NCI-H1436 treated with DMSO at 0.1 percent for 48 hours (cell line): ENCODE data around the gene CD3D.
"Not testable (repeated sequence)": the region's sequence is repeated elsewhere in the genome, so short reads cannot be mapped to it uniquely, and the experiment has no call there.

Experiments used
- DNase-seq: peaks from one replicate; lab custom pipeline; 2025; lab: John Stamatoyannopoulos, UW

CD3D gene

GRCh38 chr11:118339281-118339961, 3.1 kb downstream of the CD3D start:
- DNase-seq = no peak

DNA sequence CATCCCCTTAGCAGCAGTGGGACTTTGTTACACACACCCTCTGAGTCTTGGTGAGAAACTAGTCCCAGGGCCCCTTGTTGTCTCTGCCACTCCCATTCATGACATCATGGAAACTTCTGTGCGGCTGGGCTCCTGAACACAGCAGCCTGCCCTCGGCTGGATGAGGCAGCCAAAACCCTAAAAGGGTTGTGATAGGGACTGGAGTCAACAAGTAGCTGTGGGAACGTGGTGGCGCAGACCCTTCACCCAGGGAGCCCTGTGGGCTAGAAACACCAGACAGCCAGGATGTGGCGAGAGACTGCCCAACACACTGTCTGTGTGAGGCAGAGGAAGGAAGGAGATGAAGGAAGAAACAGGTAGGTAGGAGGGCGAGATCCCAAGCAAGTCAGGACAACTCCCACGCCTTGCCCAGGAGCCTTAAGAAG, 3.9 kb downstream of the CD3D start:
- DNase-seq = no peak

DNA sequence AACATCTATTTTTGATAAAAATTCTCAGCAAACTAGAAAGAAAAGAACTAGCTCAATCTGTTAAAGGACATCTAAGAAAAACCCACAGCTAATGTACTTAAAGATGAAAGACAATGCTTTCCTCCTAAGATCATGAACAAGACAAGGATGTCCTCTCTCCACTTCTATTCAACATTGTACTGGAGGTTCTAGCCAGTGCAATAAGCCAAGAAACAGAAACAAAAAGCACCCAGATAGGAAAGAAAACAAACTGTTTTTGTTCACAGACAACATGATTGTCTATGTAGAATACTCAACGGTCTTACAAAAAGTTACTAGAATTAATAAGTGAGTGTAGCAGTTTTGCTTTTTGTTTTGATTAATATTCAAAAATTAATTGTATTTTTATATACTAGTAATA, 7.8 kb downstream of the CD3D start:
- DNase-seq = no peak

- DNase-seq = no peak
These were observed 13.8 kb downstream of the CD3D start for GRCh38 chr11:118328745-118329144.

DNA sequence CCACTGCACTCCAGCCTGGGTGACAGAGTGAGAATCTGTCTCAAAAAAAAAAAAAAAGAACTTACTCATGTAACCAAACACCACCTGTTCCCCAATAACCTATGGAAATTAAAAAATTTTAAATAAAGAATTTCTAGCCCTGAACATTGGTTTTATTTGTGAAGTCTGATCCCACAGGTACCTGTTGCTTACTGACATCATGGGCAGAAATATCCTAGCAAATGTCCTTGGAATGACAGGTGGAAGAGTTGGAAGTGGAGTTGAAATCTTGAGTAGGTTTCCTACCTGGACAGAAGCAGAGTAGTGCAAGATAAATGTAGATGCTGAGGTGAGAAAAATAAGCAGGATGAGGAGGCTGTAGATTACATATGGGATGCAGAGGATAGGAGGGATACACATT, 17.2 kb downstream of the CD3D start:
- DNase-seq = no peak

GRCh38 chr11:118322721-118323120, 19.8 kb downstream of the CD3D start:
- DNase-seq = no peak

DNA sequence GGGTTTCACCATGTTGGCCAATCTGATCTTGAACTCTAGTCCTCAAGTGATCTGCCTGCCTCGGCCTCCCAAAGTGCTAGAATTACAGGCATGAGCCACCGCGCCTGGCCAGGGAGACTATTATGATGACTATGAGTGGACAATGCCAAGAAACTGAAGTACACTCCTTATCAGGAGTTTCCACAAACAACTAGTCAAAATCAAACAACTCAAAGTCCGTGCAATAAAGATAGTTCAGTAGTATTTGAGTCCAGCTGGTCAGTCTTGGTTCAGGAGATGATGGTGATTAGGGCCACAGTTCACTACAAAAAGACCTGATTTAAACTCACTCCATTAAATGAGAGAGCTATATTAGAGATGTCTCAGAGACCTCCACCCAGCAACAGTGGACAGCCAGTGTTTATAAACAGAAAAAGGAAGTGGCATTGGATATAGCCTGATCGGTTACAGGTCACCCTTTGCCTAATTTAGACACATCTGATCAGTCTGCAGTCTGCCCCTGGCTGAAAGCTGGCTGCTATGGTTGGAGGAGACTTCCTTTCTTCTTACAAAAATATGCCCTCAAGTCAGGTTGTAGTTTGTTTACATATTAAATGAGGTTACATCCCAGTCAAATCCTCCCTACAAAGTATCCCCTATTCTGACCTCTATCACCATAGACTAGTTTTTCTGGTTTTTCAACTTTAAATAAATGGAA, 21.0 kb downstream of the CD3D start:
- DNase-seq = no peak

DNA sequence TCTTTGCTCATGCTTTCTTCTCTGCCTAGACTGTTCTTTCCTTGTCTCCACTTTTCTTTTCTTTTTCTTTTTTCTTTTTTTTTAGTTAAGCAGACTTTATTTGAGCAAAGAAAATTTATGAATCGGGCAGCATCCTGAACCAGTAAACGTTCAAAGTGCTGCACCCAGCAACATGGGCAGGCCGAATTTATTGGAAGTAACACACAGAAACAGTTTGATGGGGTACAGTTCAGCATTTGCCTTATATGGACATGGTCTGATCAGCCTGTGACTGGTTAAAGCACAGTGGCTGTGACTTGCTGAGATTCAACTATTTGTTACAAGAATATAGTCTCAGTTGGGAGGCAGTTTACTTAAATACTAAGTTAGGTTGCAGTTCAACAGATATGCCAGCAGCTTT, 22.0 kb downstream of the CD3D start:
- no peak for DNase-seq

DNA sequence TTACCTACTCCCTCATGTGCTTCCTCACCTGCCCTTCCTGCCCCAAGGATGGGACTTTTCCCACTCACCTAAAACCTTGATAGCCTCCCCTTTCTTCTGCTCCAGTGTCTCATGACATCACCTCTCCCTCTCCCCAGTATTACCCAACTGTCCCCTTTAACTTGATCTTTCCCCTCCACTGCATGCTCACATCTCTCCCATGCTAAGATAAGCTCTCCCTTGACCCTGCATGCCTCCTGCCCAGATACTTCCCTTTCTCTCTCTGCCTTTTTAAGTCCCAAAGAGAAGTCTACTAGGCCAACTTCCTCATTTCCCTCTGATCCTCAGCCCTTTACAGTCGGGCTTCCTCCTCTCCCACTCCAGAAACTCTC, 23.2 kb downstream of the CD3D start:
- no peak for DNase-seq

- no peak for DNase-seq
These were observed 23.7 kb downstream of the CD3D start for GRCh38 chr11:118318581-118319336.

DNA sequence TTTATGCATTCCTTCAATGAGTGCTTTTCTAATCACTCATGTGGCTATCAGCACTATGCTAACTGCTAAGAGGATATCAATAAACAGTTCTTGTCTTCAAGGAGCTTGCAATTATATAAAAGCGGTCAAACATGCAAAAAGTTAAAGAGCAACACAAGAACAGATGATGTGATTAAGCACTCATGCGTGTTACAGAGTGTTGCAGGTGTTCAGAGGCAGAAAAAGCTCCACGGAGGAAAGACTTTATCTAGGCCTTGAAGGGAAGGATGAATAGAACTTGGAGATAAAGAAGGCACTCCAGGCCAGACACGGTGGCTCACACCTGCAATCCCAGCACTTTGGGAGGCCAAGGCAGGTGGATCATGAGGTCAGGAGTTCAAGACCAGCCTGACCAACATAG, 24.4 kb downstream of the CD3D start:
- DNase-seq = no peak

- no peak for DNase-seq
These were observed 27.5 kb downstream of the CD3D start for GRCh38 chr11:118314988-118315411.

- no peak for DNase-seq
These were observed 29.3 kb downstream of the CD3D start for GRCh38 chr11:118313242-118313641.

- DNase-seq = no peak
These were observed 30.2 kb downstream of the CD3D start for GRCh38 chr11:118312328-118312727.

- DNase-seq = no peak
These were observed 31.0 kb downstream of the CD3D start for GRCh38 chr11:118311518-118311917.

- DNase-seq = no peak
These were observed 31.6 kb downstream of the CD3D start for GRCh38 chr11:118310781-118311485.

DNA sequence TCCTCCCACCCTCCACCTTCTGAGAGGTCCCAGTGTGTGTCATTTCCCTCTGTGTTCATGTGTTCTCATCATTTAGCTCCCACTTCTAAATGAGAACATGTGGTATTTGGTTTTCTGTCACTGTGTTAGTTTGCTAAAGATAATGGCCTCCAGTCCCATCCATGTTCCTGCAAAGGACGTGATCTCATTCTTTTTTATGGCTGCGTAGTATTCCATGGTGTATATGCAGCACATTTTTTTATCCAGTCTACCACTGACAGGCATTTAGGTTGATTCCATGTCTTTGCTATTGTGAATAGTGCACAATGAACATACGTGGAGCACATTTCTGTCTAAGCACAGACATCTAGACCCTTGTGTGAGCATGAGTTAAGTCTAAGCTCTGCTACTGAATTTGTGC, 32.2 kb downstream of the CD3D start:
- DNase-seq = no peak

DNA sequence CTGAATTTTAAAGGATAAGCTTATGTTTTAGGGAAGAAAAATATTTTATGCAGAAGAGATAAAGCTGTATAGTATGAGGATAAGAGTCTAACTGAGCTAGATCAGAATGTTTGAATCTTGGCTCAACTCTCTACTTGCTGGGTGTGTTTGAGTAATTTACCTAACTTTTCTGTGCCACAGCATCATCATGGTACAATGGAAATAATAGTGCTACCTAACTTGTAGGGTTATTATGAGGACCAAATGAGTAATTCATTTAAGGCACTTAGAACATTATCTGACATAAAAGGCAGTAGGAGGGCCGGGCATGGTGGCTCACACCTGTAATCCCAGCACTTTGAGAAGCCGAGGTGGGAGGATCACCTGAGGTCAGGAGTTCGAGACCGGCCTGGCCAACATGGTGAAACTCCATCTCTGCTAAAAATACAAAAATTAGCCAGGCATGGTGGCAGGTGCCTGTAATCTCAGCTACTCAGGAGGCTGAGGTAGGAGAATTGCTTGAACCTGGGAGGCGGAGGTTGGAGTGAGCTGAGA, 33.4 kb downstream of the CD3D start:
- not testable (repeated sequence) for DNase-seq

- DNase-seq = no peak
These were observed 35.9 kb downstream of the CD3D start for GRCh38 chr11:118306556-118306955.

GRCh38 chr11:118305726-118306125, 36.8 kb downstream of the CD3D start:
- no peak for DNase-seq

- DNase-seq = no peak
These were observed 37.8 kb downstream of the CD3D start, which contains the start of gene CD3E for GRCh38 chr11:118304568-118305248. CD3E (plus strand) TSS chr11:118304730; CDS start chr11:118304953, 223 bp downstream.

DNA sequence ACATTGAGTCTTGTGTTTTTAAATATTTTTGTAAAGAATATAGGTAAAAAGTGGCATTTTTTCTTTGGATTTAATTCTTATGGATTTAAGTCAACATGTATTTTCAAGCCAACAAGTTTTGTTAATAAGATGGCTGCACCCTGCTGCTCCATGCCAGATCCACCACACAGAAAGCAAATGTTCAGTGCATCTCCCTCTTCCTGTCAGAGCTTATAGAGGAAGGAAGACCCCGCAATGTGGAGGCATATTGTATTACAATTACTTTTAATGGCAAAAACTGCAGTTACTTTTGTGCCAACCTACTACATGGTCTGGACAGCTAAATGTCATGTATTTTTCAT, 38.3 kb downstream of the CD3D start:
- DNase-seq = no peak
